Measurements from ENCODE around the gene DHRS2.
"Not testable (repeated sequence)": the region's sequence is repeated elsewhere in the genome, so short reads cannot be mapped to it uniquely, and the experiment has no call there.

The DHRS2 gene

DNA sequence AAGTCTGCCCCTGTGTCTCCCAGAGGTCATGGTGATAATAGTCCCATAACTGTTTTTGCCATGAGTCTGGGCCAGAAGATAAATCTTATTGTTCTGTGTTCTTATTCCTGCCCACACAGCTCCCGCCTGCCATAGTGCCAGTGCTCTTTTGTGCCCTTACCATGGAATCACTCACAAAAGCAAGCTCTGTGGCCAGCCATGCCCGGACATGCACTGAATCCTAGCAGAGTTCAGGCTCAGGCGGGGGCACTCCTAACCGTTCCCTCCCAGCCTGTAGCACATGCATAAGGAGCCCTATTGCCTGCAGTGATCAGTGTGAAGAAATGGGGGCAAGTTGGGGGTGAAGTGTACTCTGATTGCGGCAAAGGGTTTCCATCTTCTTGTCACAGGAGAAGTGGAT, 33.3 kb downstream of the DHRS2 start:
- Histone ChIP-seq H3K9ac (ENCODE audit: insufficient read length) (no peak overlapping the region), H3K4me3 (no peak overlapping the region), H3K9me3 (ENCODE audit: low read depth, low read length) (no peaks in the 10 kb centered on the region), H3K27ac (no peak overlapping the region), H3K36me3 (ENCODE audit: insufficient read depth, low read length) (no peaks in the 10 kb centered on the region)
- TF ChIP-seq POLR2AphosphoS5 (IDR thresholded peaks at IDR 0.05; ENCODE audit: borderline replicate concordance, low read depth, low read length) = no peak
- no peak for TF ChIP-seq EZH2 (IDR thresholded peaks at IDR 0.05)
- no peak for TF ChIP-seq FOXP2 (optimal IDR thresholded peaks at IDR 0.05; ENCODE audit: control extremely low read depth, extremely low read length, insufficient read depth)
- DNase-seq (ENCODE audit: low read depth, low spot score) = no peak

DNA sequence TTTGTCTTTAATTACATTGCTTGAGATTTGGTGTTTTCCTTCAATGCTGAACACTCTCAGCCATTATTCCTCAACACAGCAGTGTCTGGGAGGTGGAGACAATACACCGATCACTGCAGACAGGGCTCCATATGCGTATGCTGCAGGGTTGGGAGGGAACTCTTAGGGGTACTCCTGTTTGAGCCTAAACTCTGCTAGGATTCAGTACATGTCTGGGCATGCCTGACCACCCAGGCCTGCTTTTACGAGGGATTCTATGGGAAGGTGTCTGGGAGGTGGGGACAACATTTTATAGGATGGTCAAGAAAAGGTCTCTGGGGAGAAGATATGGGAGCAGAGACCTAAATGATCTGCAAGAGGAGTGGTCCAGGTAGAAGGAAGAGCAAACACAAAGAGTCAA, 34.3 kb downstream of the DHRS2 start:
- Histone ChIP-seq H3K4me3 (no peak overlapping the region), H3K27ac (no peak overlapping the region), H3K36me3 (ENCODE audit: insufficient read depth, low read length) (no peaks in the 10 kb centered on the region), H3K9ac (ENCODE audit: insufficient read length) (no peak overlapping the region), H3K9me3 (ENCODE audit: low read depth, low read length) (no peaks in the 10 kb centered on the region)
- no peak for DNase-seq (ENCODE audit: low read depth, low spot score)
- TF ChIP-seq POLR2AphosphoS5 (IDR thresholded peaks at IDR 0.05; ENCODE audit: borderline replicate concordance, low read depth, low read length) = no peak
- TF ChIP-seq EZH2 (IDR thresholded peaks at IDR 0.05) = no peak
- TF ChIP-seq FOXP2 (optimal IDR thresholded peaks at IDR 0.05; ENCODE audit: control extremely low read depth, extremely low read length, insufficient read depth) = no peak

DNA sequence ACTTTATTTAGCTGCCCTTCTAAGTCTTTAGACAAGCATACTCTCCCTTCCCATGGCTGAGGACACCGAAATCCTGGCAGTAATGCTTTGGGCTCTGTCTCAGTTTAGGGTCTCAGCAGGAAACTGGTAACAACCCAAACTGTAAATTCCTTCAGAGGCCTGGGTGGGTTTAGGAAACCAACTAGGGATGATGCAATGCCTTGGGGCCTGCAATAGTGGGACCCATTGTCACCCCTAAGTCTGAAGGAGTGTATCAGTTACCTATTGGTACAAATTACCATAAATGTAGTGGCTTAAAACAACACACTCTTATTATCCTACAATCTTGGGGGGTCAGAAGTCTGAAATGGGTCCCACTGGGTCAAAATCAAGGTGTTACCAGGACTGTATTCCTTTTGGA, 36.0 kb downstream of the DHRS2 start:
- Histone ChIP-seq H3K27ac (no peak overlapping the region), H3K9ac (ENCODE audit: insufficient read length) (no peak overlapping the region), H3K9me3 (ENCODE audit: low read depth, low read length) (no peaks in the 10 kb centered on the region), H3K36me3 (ENCODE audit: insufficient read depth, low read length) (no peaks in the 10 kb centered on the region), H3K4me3 (no peak overlapping the region)
- TF ChIP-seq FOXP2 (optimal IDR thresholded peaks at IDR 0.05; ENCODE audit: control extremely low read depth, extremely low read length, insufficient read depth) (no peak), EZH2 (IDR thresholded peaks at IDR 0.05) (no peak), POLR2AphosphoS5 (IDR thresholded peaks at IDR 0.05; ENCODE audit: borderline replicate concordance, low read depth, low read length) (no peak)
- no peak for DNase-seq (ENCODE audit: low read depth, low spot score)

DNA sequence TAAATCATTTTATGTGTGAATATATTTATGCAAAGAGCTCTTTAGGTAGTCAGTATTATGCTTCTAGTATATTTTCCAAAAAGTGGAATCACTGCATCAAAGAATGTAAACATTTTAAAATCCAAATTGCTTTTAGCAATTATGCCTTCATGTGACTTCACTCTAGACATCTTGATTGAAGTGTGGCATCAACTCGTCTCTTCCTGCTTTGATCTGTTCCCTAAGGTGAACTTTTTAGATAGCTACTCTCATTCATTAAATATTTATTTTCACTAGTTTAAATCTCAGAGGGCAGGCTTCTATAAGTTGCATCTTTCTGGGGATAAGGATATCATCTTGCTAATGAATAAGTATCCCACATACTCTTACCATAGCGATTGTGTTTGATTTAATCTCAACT, 39.2 kb downstream of the DHRS2 start:
- Histone ChIP-seq H3K36me3 (ENCODE audit: insufficient read depth, low read length) (no peaks in the 10 kb centered on the region), H3K27ac (no peak overlapping the region), H3K9ac (ENCODE audit: insufficient read length) (no peak overlapping the region), H3K4me3 (no peak overlapping the region), H3K9me3 (ENCODE audit: low read depth, low read length) (no peaks in the 10 kb centered on the region)
- no peak for DNase-seq (ENCODE audit: low read depth, low spot score)
- TF ChIP-seq FOXP2 (optimal IDR thresholded peaks at IDR 0.05; ENCODE audit: control extremely low read depth, extremely low read length, insufficient read depth) = no peak
- no peak for TF ChIP-seq EZH2 (IDR thresholded peaks at IDR 0.05)
- no peak for TF ChIP-seq POLR2AphosphoS5 (IDR thresholded peaks at IDR 0.05; ENCODE audit: borderline replicate concordance, low read depth, low read length)

DNA sequence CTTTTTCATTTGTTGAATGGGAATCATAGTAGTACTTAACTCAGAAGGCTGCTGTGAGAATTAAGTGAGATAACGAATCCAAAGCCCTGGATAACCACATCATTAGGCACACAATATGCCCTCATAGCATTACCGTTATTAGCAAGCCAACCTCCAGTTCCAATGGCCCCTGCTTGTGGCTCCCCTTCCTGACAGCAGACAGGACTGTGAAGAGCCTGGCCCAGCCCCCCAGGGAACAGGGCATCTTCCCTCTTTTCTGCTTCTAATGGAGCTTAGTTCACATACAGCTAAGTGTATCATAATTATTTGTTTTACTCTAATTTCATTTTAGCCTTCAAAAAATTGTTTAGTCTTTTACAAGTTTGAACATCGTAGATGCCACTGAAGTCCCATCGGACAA, 39.7 kb downstream of the DHRS2 start:
- Histone ChIP-seq H3K9me3 (ENCODE audit: low read depth, low read length) (no peaks in the 10 kb centered on the region), H3K36me3 (ENCODE audit: insufficient read depth, low read length) (no peaks in the 10 kb centered on the region), H3K9ac (ENCODE audit: insufficient read length) (no peak overlapping the region), H3K4me3 (no peak overlapping the region), H3K27ac (no peak overlapping the region)
- TF ChIP-seq EZH2 (IDR thresholded peaks at IDR 0.05) (no peak), FOXP2 (optimal IDR thresholded peaks at IDR 0.05; ENCODE audit: control extremely low read depth, extremely low read length, insufficient read depth) (no peak), POLR2AphosphoS5 (IDR thresholded peaks at IDR 0.05; ENCODE audit: borderline replicate concordance, low read depth, low read length) (no peak)
- DNase-seq (ENCODE audit: low read depth, low spot score) = no peak

DNA sequence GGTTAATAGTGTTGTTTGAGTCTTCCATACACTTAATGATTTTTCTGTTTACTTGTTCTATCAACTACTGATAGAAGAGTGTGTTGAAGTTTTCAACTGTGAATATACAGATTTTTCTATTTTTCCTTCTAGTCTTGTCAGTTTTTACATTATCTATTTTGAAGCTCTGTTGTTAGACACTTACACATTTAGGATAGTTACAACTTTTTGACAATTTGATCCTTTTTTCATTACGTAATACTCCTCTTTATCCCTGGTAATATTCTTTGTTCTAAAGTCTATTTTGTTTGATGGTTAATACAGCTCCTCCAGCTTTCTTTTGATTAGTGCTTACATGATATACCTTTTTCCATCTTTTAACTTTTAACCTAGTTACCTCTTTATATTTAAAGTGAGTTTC, 45.2 kb downstream of the DHRS2 start:
- no peak overlapping the region for H3K9ac ChIP-seq (ENCODE audit: insufficient read length)
- no peaks in the 10 kb centered on the region for H3K9me3 ChIP-seq (ENCODE audit: low read depth, low read length)

DNA sequence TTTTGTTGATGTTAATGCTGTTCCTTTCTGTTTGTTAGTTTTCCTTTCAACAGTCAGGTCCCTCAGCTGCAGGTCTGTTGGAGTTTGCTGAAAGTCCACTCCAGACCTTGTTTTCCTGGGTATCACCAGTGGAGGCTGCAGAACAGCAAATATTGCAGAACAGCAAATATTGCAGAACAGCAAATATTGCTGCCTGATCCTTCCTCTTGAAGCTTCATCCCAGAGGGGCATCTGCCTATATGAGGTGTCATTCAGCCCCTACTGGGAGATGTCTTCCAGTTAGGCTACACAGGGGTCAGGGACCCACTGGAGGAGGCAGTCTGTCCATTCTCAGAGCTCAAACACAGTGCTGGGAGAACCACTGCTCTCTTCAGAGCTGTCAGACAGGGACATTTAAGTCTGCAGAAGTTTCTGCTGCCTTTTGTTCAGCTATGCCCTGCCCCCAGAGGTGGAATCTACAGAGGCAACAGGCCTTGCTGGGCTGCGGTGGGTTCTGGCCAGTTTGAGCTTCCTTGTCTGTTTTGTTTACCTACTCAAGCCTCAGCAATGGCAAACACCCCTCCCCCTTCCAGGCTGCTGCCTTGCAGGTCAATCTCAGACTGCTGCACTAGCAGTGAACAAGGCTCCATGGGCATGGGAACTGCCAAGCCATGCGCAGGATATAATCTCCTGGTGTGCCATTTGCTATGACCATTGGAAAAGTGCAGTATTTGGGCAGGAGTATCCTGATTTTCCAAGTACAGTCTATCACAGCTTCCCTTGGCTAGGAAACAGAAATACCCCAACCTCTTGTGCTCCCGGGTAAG, 53.7 kb downstream of the DHRS2 start:
- H3K9ac ChIP-seq (ENCODE audit: insufficient read length); DNase-seq (ENCODE audit: low read depth, low spot score); H3K4me3 ChIP-seq; H3K27ac ChIP-seq; H3K9me3 ChIP-seq (ENCODE audit: low read depth, low read length); H3K36me3 ChIP-seq (ENCODE audit: insufficient read depth, low read length): not testable (repeated sequence)

More for the DNA sequence above, 45.2 kb downstream of the DHRS2 start:
- no peak overlapping the region for H3K4me3 ChIP-seq
- DNase-seq (ENCODE audit: low read depth, low spot score) = no peak
- H3K27ac ChIP-seq = no peak overlapping the region
- H3K36me3 ChIP-seq (ENCODE audit: insufficient read depth, low read length) = no peaks in the 10 kb centered on the region
- TF ChIP-seq EZH2 (IDR thresholded peaks at IDR 0.05) (no peak), POLR2AphosphoS5 (IDR thresholded peaks at IDR 0.05; ENCODE audit: borderline replicate concordance, low read depth, low read length) (no peak), FOXP2 (optimal IDR thresholded peaks at IDR 0.05; ENCODE audit: control extremely low read depth, extremely low read length, insufficient read depth) (no peak)

DNA sequence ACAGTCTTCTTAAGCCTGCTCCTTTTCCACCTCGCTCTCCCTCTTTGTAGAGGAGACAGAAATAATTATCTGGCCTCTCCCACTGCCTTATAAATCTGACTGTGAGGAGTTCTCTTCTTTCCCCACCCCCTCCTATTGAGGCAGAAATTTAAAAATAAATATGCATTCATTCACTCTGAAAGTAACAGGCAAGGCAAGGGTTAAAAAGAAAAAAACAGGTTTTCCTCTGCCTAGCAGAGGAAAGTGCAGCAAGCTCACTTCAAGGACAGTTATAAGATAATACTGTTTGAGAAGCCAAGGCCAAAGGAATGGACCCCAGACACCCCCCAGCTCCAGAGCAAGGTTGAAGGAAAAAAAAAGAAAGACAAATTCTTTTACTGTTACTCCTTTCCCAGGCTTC, 56.3 kb downstream of the DHRS2 start:
- Histone ChIP-seq H3K4me3 (no peak overlapping the region), H3K9ac (ENCODE audit: insufficient read length) (no peak overlapping the region), H3K9me3 (ENCODE audit: low read depth, low read length) (no peaks in the 10 kb centered on the region), H3K36me3 (ENCODE audit: insufficient read depth, low read length) (no peaks in the 10 kb centered on the region), H3K27ac (no peak overlapping the region)
- no peak for DNase-seq (ENCODE audit: low read depth, low spot score)
- TF ChIP-seq FOXP2 (optimal IDR thresholded peaks at IDR 0.05; ENCODE audit: control extremely low read depth, extremely low read length, insufficient read depth) (no peak), POLR2AphosphoS5 (IDR thresholded peaks at IDR 0.05; ENCODE audit: borderline replicate concordance, low read depth, low read length) (no peak), EZH2 (IDR thresholded peaks at IDR 0.05) (no peak)

DNA sequence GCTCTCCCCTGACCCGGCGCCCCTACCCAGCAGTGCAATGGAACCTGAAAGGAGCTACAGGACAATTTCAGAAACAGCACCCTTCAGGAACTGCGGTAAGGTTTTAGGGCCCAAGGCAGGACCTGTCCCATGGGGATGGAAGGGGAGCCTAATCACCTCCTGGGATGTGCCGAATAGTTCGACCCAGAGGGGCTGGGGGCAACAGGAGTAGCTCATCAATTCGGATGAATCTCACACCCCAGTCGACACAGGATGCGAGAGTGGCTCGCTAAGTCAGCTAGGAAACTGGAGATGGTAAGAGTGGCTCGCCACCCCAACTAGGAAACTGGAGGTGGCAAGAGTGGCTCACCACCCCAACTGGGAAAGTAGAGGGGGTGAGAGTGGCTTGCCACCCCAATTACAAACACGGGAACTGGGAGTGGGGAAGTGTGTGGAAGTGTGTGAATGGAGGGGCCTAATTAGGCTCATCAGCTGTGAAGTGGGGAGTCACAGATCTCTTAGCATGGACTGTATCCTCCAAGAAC, 57.1 kb downstream of the DHRS2 start:
- Histone ChIP-seq H3K9ac (ENCODE audit: insufficient read length) (no peak overlapping the region), H3K9me3 (ENCODE audit: low read depth, low read length) (no peaks in the 10 kb centered on the region), H3K27ac (no peak overlapping the region), H3K4me3 (no peak overlapping the region), H3K36me3 (ENCODE audit: insufficient read depth, low read length) (no peaks in the 10 kb centered on the region)
- DNase-seq (ENCODE audit: low read depth, low spot score) = no peak
- TF ChIP-seq POLR2AphosphoS5 (IDR thresholded peaks at IDR 0.05; ENCODE audit: borderline replicate concordance, low read depth, low read length) = no peak
- TF ChIP-seq FOXP2 (optimal IDR thresholded peaks at IDR 0.05; ENCODE audit: control extremely low read depth, extremely low read length, insufficient read depth) = no peak
- no peak for TF ChIP-seq EZH2 (IDR thresholded peaks at IDR 0.05)

All from SK-N-MC (cell line).